H9 (cell line): ENCODE measurements around the gene TBX15. TPM values are rescaled to one million over a fixed set of nuclear protein-coding genes. Genes with fewer than 3 reads are reported as not detected.

Experiments used
- DNase-seq: peaks from one replicate; pipeline ENCODE4 v3.0.0-alpha.2; 2017
- H2AFZ ChIP-seq: one replicate; pipeline ENCODE4 v1.6.1; 2013; ENCODE audit warnings: mild to moderate bottlenecking, low read length, control low read depth, moderate library complexity
- H2AK5ac ChIP-seq: 2 replicates; pipeline ENCODE4 v1.6.1; 2013; ENCODE audit warnings: low read length, control low read depth, mixed read lengths; ENCODE audit not compliant: insufficient read length
- H2BK120ac ChIP-seq: one replicate; pipeline ENCODE4 v1.6.1; 2013; ENCODE audit warnings: low read depth, mild to moderate bottlenecking, low read length, control low read depth, inconsistent platforms; ENCODE audit not compliant: poor library complexity, severe bottlenecking
- H2BK12ac ChIP-seq: 2 replicates; pipeline ENCODE4 v1.6.1; 2013; ENCODE audit warnings: low read length, control low read depth, mixed read lengths, low read depth; ENCODE audit not compliant: insufficient read length
- H2BK15ac ChIP-seq: 2 replicates; pipeline ENCODE4 v1.6.1; 2013; ENCODE audit warnings: low read depth, low read length, control low read depth
- H2BK20ac ChIP-seq: one replicate; pipeline ENCODE4 v1.6.1; 2013; ENCODE audit warnings: low read depth, mild to moderate bottlenecking, low read length, control low read depth, inconsistent platforms; ENCODE audit not compliant: poor library complexity, severe bottlenecking
- H2BK5ac ChIP-seq: 2 replicates; pipeline ENCODE4 v1.6.1; 2013; ENCODE audit warnings: low read length, control low read depth, mixed read lengths; ENCODE audit not compliant: insufficient read length
- H3K14ac ChIP-seq: 2 replicates; pipeline ENCODE4 v1.6.1; 2013; ENCODE audit warnings: low read length, control low read depth; ENCODE audit not compliant: insufficient read depth
- H3K18ac ChIP-seq: 2 replicates; pipeline ENCODE4 v1.6.1; 2013; ENCODE audit warnings: low read depth, mild to moderate bottlenecking, mixed read lengths, low read length, control low read depth; ENCODE audit not compliant: insufficient read length
- H3K23ac ChIP-seq: 2 replicates; pipeline ENCODE4 v1.6.1; 2013; ENCODE audit warnings: low read length, control low read depth, mixed read lengths, low read depth; ENCODE audit not compliant: insufficient read length
- H3K23me2 ChIP-seq: 2 replicates; pipeline ENCODE4 v1.6.1; 2013; ENCODE audit warnings: low read depth, mild to moderate bottlenecking, mixed read lengths, low read length, control low read depth; ENCODE audit not compliant: insufficient read length, poor library complexity, severe bottlenecking
- H3K27ac ChIP-seq: 2 replicates; pipeline ENCODE4 v1.5.1; 2013; ENCODE audit warnings: low read length, control low read depth, mixed read lengths, low read depth; ENCODE audit not compliant: insufficient read length
- H3K27me3 ChIP-seq: 2 replicates; pipeline ENCODE4 v1.6.1; 2013; ENCODE audit warnings: low read length, control low read depth, inconsistent platforms; ENCODE audit not compliant: insufficient read depth
- H3K4ac ChIP-seq: 2 replicates; pipeline ENCODE4 v1.6.1; 2013; ENCODE audit warnings: low read depth, mild to moderate bottlenecking, control low read depth, inconsistent platforms, low read length, moderate library complexity
- H3K4me1 ChIP-seq: 2 replicates; pipeline ENCODE4 v1.6.1; 2013; ENCODE audit warnings: low read length, control low read depth, inconsistent platforms; ENCODE audit not compliant: insufficient read depth
- H3K4me2 ChIP-seq: 2 replicates; pipeline ENCODE4 v1.6.1; 2013; ENCODE audit warnings: low read length, control low read depth, mixed read lengths; ENCODE audit not compliant: insufficient read length, insufficient read depth
- H3K56ac ChIP-seq: 2 replicates; pipeline ENCODE4 v1.6.1; 2013; ENCODE audit warnings: low read depth, mild to moderate bottlenecking, mixed read lengths, low read length, control low read depth; ENCODE audit not compliant: insufficient read length
- H3K79me1 ChIP-seq: 2 replicates; pipeline ENCODE4 v1.6.1; 2013; ENCODE audit warnings: low read depth, mild to moderate bottlenecking, moderate library complexity, low read length, control low read depth, inconsistent platforms; ENCODE audit not compliant: insufficient read depth, poor library complexity, severe bottlenecking
- H3K79me2 ChIP-seq: 2 replicates; pipeline ENCODE4 v1.6.1; 2013; ENCODE audit warnings: low read length, control low read depth, inconsistent platforms; ENCODE audit not compliant: insufficient read depth
- H3K9ac ChIP-seq: 2 replicates; pipeline ENCODE4 v1.6.1; 2013; ENCODE audit warnings: low read length, control low read depth, mixed read lengths; ENCODE audit not compliant: insufficient read length; ENCODE audit errors: extremely low read depth
- H3K9me3 ChIP-seq: one replicate; pipeline ENCODE4 v1.6.1; 2013; ENCODE audit warnings: low read depth, low read length, inconsistent platforms; ENCODE audit not compliant: control insufficient read depth
- H3T11ph ChIP-seq: one replicate; pipeline ENCODE4 v1.6.1; 2013; ENCODE audit warnings: mild to moderate bottlenecking, low read length, control low read depth, inconsistent platforms
- H4K20me1 ChIP-seq: one replicate; pipeline ENCODE4 v1.6.1; 2013; ENCODE audit not compliant: control insufficient read depth, insufficient read length, insufficient read depth
- H4K5ac ChIP-seq: 2 replicates; pipeline ENCODE4 v1.6.1; 2013; ENCODE audit warnings: low read depth, mild to moderate bottlenecking, mixed read lengths, low read length, control low read depth; ENCODE audit not compliant: insufficient read length
- H4K8ac ChIP-seq: replicated peaks from 2 replicates; pipeline ENCODE4 v1.6.1; 2013; ENCODE audit warnings: low read length, control low read depth, mixed read lengths, low read depth; ENCODE audit not compliant: insufficient read length
- H4K91ac ChIP-seq: 2 replicates; pipeline ENCODE4 v1.6.1; 2013; ENCODE audit warnings: low read depth, mild to moderate bottlenecking, moderate library complexity, mixed read lengths, low read length, control low read depth; ENCODE audit not compliant: insufficient read length
- H3K27ac Mint-ChIP-seq, 3 experiments: 2 replicates in 2 of 3; 3 replicates in 1 of 3; pipeline ENCODE4 v1.8.0; 2020 to 2021; ENCODE audit warnings: mixed read lengths in 3 of 3, mild to moderate bottlenecking in 1 of 3, moderate library complexity in 1 of 3
- H3K27me3 Mint-ChIP-seq: 2 replicates; pipeline ENCODE4 v1.8.0; 2021; ENCODE audit warnings: low read depth, mild to moderate bottlenecking, moderate library complexity, mixed read lengths
- H3K36me3 Mint-ChIP-seq, 3 experiments: 2 replicates in 2 of 3; 3 replicates in 1 of 3; pipeline ENCODE4 v1.8.0; 2020 to 2021; ENCODE audit warnings: low read depth in 3 of 3, mixed read lengths in 3 of 3; ENCODE audit not compliant: insufficient read depth in 1 of 3
- H3K4me1 Mint-ChIP-seq, 2 experiments: 2 replicates each; pipeline ENCODE4 v1.8.0; 2020; ENCODE audit warnings: mixed read lengths in 2 of 2
- H3K4me3 Mint-ChIP-seq, 2 experiments: 2 replicates in 1 of 2; 3 replicates in 1 of 2; pipeline ENCODE4 v1.8.0; 2020 to 2021; ENCODE audit warnings: mild to moderate bottlenecking in 2 of 2, mixed read lengths in 2 of 2, moderate library complexity in 1 of 2
- H3K9me3 Mint-ChIP-seq, 2 experiments: 2 replicates in 1 of 2; 3 replicates in 1 of 2; pipeline ENCODE4 v1.8.0; 2020; ENCODE audit warnings: mild to moderate bottlenecking in 2 of 2, mixed read lengths in 2 of 2, moderate library complexity in 1 of 2
- WGBS: extraction: QIAGEN DNeasy Blood & Tissue Kit; methylation state at CpG from one replicate; pipeline ENCODE4 v1.1.7; 2013; ENCODE audit warnings: missing lambda C conversion rate, low lambda C conversion rate, mixed read lengths; ENCODE audit not compliant: insufficient read length; ENCODE audit errors: extremely low coverage; 5-methylcytosine and 5-hydroxymethylcytosine counted together
- total RNA-seq: library from RNA; stranded (reverse); gene quantifications from 2 replicates; pipeline ENCODE4 v1.2.1, GENCODE V29; 2021
- TF ChIP-seq, protein P1 (sequence below): fragments of 200-600 bp; sonication (generic); conservative IDR thresholded peaks from 3 replicates; pipeline ENCODE4 v1.8.0; 2021; ENCODE audit warnings: antibody characterized with exemption, mild to moderate bottlenecking

Gene TBX15
- total RNA-seq, 1 experiment from 2014 or later = 0.07 TPM

DNA sequence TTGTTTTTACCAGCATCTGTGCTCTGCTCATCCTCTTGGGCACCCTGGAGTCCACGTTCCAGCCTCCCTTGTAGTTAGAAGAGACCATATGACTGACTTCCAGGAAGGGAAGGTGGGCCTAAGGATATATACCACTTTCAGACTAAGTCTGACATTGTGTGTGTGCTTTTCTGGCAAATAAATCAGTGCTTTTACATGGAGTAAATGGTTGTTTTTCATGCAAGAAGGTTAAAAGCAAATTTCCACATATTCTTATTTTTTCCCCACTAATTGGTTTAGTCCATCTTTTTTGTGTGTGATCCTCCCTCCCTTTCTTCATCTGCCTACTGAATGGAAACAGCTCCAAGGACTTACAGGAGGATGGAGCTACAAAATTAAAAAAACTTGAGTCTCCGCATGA, 119.8 kb downstream of the TBX15 start:
- H4K8ac ChIP-seq = no peak overlapping the region
- no peaks in the 10 kb centered on the region for H3K23me2 ChIP-seq
- Mint-ChIP-seq H3K27me3 (no peaks in the 10 kb centered on the region), H3K27ac (no peak overlapping the region; a peak in 1 of 7 replicates), H3K9me3 (no peaks in the 10 kb centered on the region), H3K4me3 (no peak overlapping the region), H3K36me3 (no peaks in the 10 kb centered on the region), H3K4me1 (no peaks in the 10 kb centered on the region)
- TF ChIP-seq, protein P1, sequence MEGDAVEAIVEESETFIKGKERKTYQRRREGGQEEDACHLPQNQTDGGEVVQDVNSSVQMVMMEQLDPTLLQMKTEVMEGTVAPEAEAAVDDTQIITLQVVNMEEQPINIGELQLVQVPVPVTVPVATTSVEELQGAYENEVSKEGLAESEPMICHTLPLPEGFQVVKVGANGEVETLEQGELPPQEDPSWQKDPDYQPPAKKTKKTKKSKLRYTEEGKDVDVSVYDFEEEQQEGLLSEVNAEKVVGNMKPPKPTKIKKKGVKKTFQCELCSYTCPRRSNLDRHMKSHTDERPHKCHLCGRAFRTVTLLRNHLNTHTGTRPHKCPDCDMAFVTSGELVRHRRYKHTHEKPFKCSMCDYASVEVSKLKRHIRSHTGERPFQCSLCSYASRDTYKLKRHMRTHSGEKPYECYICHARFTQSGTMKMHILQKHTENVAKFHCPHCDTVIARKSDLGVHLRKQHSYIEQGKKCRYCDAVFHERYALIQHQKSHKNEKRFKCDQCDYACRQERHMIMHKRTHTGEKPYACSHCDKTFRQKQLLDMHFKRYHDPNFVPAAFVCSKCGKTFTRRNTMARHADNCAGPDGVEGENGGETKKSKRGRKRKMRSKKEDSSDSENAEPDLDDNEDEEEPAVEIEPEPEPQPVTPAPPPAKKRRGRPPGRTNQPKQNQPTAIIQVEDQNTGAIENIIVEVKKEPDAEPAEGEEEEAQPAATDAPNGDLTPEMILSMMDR = no peak
- no peak overlapping the region for H2BK12ac ChIP-seq
- H2BK120ac ChIP-seq = no peak overlapping the region
- no peak overlapping the region for H4K91ac ChIP-seq
- H3K27ac ChIP-seq = no peak overlapping the region
- H3K4me1 ChIP-seq = no peaks in the 10 kb centered on the region
- no peak overlapping the region for H3K4ac ChIP-seq
- H4K20me1 ChIP-seq = no peaks in the 10 kb centered on the region
- H3K79me1 ChIP-seq = no peaks in the 10 kb centered on the region
- H3K27me3 ChIP-seq = no peaks in the 10 kb centered on the region
- H2AFZ ChIP-seq = no peak overlapping the region
- H2BK15ac ChIP-seq = no peak overlapping the region
- H2AK5ac ChIP-seq = no peak overlapping the region
- H3K79me2 ChIP-seq = no peaks in the 10 kb centered on the region
- H3K9ac ChIP-seq = no peak overlapping the region
- WGBS = no CpG with 5 or more reads among the region's 2 CpGs
- no peak overlapping the region for H3K23ac ChIP-seq
- H3K14ac ChIP-seq = no peak overlapping the region
- DNase-seq = no peak
- H4K5ac ChIP-seq = no peak overlapping the region
- H3K56ac ChIP-seq = no peak overlapping the region
- H3T11ph ChIP-seq = no peak overlapping the region
- no peak overlapping the region for H3K18ac ChIP-seq
- H3K4me2 ChIP-seq = no peak overlapping the region
- no peak overlapping the region for H2BK5ac ChIP-seq
- H2BK20ac ChIP-seq = no peak overlapping the region
- H3K9me3 ChIP-seq = no peaks in the 10 kb centered on the region
